Dedifferentiated amniotic fluid mesenchymal stem cell (primary cell): Measurements from ENCODE around the gene LRRC66.

Source experiments
- DNase-seq: peaks from one replicate; pipeline ENCODE4 v3.0.0-alpha.2; 2016; ENCODE audit errors: extremely low spot score

LRRC66 gene, protein sequence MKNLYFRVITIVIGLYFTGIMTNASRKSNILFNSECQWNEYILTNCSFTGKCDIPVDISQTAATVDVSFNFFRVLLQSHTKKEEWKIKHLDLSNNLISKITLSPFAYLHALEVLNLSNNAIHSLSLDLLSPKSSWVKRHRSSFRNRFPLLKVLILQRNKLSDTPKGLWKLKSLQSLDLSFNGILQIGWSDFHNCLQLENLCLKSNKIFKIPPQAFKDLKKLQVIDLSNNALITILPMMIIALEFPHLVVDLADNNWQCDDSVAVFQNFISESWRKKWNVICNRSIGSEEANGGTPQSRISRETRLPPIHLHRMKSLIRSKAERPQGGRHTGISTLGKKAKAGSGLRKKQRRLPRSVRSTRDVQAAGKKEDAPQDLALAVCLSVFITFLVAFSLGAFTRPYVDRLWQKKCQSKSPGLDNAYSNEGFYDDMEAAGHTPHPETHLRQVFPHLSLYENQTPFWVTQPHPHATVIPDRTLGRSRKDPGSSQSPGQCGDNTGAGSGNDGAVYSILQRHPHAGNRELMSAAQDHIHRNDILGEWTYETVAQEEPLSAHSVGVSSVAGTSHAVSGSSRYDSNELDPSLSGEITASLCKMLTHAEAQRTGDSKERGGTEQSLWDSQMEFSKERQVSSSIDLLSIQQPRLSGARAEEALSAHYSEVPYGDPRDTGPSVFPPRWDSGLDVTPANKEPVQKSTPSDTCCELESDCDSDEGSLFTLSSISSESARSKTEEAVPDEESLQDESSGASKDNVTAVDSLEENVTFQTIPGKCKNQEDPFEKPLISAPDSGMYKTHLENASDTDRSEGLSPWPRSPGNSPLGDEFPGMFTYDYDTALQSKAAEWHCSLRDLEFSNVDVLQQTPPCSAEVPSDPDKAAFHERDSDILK

DNA sequence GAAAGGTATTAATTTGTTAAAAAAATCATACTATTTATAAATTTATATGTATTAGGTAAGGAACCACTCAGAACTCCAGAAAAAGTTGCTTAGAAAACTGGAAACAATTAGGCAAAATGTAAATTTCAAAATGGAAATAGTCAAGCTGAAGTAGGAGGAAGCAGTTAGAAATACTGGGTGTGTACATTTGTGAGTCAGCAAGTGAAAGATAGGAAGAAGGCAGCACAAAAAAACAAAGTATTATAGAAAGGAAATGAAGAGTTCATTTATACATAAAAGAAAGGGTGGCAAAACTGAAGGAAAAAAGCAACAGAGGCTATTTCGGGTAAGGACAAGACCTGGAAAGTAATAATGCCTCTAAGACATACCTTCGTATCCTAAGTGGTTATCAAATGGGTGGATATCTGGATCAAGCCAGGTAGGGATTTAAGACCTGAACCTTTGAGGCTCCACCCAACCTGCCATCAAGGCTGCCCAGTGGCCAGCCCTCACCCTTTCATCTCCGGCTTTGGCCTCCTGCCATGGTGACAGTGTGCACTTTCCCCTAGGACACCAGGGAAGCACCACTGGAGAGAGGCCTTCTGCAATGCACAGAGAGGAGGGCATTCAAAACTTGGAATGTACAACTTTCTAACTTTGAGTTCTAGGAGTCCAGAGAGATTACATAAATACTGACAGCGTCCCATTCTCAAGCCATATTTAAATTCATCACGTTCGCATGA, at the start of gene LRRC66:
Gene LRRC66, minus strand, starts transcription at position 428 of the 722 bp plus-strand sequence. CDS start 2,750 bp downstream, outside the sequence.
- DNase-seq: no peak

DNA sequence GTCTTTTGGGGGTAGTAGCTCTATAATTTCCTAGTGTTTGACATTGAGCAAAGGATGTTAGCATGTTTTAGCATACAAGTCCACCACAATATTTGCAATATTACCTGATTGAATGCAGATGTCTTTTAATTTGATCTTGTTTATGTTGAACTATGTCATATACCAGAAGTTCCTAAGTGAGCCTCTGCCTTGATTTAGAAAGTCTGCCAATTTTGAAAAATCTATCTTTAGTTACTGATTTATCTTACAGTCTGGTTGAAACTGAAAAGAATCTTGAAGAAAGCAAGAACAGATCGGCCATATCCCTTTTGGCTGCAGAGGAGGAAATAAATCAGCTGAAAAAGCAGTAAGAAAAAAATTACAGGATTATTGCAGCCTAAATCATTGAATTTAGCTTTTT, 49.4 kb upstream of the LRRC66 start:
- DNase-seq: no peak

DNA sequence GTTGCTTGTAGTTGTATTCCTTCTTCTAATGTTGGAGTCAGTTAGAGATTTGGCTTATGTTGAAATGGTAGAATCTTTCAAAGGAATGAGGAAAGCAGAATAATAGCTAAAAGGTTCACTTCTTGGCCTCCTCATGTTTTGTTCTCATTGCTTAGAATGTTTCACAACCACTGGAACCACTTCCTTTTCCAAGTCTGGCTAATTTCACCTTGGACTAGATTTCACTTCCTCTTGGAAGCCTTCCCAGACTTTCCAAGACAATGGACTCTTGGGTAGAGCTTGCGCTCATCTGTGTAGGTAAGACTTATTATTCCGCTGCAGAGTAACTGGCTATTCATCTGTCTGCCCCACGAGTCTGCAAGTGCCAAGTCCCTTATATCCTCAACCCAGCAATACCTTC, 39.2 kb upstream of the LRRC66 start:
- DNase-seq: no peak

DNA sequence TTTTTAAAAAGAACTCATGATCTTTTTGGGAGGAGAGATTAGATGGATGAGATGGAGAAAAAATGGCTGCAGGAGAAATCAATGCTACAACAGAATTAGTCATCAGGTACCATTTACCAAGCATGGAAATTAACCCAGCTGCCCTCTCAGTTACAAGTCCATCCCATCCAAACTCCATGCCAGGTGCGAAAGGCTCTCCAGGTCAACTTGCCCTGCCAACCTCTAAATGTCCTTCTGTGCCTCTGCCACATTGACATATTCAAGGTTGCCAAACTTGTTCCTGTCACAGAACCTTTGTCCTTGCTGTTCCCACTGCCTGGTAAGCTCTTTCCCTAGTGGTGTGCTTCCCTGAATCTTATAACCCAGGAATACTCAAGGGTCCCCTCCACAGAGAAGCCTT, 38.1 kb upstream of the LRRC66 start:
- no peak for DNase-seq

DNA sequence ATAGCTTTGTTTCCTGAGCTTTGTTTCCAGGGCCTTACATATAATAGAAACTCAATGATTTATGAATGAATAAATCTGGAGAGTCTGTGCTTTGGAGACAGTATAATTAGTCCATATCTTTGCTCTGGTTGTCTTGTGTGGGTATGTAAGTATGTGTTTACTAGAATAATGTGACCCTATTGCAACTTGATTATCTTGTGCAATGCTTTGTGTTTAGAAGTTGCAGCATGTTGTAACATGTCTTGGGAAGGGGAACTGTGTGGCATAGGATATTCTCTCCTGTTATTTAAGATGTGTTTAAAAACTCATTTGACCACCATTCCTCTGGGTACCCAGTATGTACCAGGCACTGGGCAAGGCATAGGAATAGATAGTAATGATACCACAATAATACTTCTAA, 37.0 kb upstream of the LRRC66 start:
- DNase-seq: no peak

DNA sequence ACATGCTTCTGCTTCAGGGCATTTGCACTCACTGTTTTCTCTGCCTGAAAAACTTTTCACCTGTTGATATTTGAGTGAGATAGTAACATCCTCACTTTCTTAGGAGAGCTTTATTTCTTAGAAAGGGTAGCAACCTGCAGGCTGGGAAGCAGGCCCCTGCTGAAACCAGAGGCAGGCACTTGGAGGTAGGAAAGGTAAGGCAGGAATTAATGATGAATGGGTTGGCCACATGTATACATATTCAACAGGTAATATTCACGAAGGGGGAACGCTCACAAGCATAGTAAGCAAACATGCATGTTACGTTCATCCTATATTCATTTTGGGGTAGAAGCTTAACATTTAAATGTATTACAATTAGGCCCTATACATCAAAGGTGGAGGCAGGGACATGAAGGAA, 34.1 kb upstream of the LRRC66 start:
- no peak for DNase-seq

DNA sequence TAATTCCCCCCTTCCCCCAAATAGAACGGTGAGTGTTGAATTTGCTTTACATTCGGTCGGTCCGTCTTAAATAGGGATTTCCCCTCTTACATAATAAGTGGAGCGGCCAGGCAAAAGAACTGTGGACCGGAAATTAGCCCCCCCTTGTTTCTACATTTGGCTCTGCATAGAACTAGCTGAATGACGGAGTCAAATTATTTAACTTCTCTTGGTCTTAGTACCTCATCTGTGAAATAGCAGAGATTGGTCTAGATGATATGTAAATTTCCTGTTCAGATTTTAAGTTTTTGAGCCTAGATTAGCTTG, 32.3 kb upstream of the LRRC66 start:
- DNase-seq: no peak

DNA sequence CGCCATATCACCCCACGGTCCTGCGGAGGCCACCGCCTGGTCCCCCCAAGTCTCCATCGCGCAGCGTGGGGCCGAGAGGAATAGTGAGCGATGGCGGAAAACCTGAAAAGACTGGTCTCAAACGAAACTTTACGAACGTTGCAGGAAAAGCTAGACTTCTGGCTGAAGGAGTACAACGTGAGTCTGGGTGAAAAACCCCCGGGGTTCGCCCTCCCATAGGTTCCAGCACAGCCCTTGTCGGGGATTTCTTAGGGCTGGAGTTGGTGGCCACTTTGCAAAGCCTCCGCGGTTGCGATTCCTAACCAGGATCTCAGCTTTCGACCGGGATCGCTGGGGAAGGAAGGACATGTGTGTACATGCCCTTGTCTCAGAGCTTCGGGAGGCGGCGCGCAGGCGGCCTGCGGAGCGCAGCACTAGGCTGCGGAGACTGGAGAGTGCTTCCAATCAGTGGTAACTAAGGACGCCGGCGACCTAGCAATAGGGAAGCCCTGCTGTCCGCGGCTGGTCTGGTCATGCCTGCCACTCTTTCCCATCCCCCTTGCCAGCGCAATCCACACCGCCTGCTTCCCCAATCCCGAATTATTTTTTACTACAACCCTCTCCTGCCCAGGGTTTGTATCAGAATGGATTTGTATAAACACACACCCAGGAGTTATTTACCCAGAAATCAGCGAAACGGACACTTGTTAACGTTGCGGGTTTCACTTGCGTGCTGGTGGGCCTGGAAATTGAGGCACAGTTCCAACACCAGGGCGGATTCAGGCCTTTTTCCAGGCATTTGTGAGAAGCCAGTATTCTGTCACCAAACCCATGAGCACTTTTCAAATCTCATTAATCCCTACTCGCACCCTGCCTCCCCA, 31.7 kb upstream of the LRRC66 start:
- DNase-seq: peak; percentile 64

DNA sequence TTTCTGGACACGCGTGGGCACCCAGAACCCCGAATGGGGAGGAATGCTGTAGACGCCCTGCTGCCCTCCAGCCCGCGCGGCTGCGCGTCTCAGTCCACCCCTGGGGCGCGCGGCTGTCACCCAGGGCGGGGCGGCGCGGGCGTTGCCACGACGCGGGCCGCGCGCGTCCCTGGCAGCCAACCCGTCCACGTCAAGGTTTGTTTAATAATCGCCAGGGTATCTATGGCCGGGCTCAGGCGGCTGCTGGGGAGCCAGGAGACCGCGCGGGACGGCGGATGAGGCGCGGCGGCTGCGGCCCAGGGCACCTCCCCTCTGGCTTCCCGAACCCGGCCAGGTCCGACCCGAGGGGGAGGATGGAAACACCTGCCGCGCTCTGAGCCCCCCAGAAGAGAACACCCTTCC, 31.1 kb upstream of the LRRC66 start, which contains the start of gene SPATA18:
Gene SPATA18, plus strand, starts transcription at position 92 of the 402 bp plus-strand sequence. CDS start 401 bp downstream, outside the sequence.
- DNase-seq: peak; percentile 17

DNA sequence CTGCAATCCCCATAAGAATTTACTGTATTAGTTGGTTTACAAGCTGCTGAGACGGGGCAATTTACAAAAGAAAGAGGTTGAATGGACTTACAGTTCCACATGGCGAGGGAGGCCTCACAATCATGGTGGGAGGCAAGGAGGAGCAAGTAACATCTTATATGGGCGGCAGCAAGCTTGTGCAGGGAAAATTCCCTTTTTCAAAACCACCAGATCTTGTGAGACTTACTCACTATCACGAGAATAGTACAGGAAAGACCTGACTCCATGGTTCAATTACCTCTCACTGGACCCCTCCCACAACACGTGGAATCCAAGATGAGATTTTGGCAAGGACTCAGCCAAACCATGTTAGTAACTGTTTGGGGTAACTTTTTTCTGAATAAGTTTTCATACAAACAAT, 29.1 kb upstream of the LRRC66 start:
- no peak for DNase-seq

DNA sequence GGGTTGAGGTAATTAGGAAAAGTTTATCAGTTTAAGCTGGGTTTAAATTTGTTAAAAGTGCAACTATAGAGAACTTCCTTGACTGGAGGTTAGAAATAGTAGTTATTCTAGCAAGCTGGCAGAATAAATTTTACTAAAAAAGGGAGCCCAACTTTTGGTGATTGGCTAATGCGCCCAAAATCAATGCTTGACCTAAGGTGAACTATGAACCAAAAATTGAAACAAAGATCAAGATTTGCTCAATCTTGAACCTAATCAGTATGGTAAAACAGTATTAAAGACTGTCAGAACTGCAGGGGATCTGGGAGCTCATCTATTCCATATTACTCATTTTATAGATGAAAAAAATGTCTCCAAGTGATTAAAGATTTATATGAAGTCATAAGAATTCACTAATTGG, 24.9 kb upstream of the LRRC66 start:
- no peak for DNase-seq

DNA sequence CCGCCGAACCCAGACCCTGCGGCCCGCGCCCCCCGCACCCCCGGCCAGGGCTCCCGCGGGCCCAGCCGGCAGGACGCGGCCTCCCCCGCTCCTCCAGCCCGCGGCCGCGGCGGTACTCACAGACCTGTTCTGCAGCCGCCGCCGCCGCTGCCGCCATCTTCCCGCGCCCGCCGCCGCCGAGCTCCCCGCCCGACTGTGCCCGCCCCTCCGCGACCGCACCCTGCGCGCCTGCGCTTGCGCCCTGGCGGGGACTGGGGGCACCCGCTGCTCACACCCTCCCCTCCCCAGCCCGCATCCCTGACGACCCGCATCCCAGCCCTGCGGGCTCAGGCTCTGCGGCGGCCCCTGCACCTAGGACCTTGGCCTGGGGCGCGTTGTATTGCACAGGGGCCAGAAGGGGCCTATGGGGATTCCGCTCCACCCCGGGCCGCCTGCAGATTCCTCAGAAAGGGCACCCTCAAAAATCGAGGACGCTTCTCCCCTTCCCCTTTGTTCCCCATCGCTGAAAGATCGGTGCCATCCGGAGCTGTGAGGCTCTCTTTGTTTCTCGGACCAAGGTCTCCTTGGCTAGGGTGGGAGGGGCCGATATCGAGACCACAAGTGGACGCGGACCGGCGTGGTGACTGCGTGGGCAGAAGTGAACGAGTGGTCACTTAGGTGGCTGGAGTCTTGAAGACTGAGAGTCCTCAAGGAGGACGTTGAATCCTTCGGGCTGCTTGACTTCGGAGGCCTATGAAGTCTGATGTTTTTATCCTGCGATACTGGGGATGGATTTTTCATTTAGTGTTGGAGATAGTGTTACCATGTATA, 18.1 kb upstream of the LRRC66 start, which contains the start of gene SGCB:
Gene SGCB, minus strand, starts transcription at position 197 of the 810 bp plus-strand sequence. Its CDS starts 40 bp downstream, at position 157.
- DNase-seq: peak; percentile 41

DNA sequence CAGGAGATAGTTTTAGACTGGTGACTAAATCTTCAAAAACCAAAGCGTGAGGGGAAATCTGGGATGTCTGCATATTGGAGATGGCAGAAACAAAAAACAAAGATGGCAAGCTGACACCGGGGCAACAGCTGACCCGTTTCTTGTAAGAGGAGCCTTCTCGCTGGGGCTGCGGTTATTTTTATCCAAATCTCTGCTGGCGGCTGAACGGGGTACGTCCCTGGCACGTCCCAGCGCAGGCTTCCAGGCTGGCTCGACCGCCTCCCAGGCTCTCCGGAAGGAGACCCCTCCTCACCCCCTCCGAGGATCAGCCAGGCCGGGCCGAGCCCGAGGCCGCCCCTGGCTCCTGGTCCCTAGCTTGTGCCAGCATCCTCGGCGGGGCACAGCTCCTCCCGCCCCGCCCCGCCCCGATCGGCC, 17.5 kb upstream of the LRRC66 start:
- DNase-seq: peak; percentile 36

DNA sequence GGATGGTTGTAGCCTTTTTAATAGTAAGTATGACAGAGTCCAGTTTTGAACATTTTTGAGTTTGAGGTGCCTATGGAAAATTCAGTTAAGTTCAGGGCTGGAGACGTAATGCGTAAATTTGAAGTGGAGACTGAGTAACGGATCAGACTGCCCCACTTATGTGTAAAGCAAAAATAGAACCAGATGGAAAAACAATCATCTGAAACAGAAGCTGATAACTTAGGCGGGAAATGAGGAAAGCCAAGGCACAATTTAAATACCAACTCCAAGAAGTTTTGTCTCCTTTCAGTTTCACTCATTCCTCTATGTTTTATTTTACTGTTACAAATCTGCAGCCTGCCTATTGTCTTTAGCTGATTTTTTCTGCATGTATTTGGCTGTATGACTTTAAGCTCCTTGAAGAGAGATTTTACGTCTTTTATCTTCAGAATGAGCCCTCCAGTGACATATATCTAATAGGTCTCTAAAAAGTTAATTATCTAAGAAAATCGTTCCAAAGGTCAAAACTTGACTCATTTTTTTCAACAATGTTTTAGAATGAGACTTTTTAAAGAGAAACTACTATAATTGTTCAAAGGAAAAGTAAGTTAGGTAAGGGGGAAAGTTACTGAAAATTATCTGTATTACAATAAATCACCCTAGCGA, 16.8 kb upstream of the LRRC66 start:
- no peak for DNase-seq

DNA sequence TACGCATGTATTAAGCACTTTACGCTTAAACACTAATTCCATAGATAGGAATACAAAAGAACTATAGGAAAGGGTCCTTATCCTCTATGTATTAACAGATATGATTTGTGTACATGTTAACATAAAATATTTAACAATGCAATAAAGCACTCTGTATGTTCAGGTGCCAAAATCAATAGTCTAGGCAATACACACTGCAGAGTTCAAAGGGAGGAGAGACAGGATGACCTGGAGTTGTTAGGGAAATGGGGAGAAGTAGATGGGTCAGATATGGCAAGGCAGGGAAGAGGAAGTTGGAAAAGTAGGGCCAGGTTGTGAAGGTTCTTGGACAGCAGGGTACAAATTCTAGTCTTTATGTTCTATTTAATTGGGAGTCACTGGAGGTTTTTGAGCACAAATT, 15.0 kb upstream of the LRRC66 start:
- DNase-seq: no peak

DNA sequence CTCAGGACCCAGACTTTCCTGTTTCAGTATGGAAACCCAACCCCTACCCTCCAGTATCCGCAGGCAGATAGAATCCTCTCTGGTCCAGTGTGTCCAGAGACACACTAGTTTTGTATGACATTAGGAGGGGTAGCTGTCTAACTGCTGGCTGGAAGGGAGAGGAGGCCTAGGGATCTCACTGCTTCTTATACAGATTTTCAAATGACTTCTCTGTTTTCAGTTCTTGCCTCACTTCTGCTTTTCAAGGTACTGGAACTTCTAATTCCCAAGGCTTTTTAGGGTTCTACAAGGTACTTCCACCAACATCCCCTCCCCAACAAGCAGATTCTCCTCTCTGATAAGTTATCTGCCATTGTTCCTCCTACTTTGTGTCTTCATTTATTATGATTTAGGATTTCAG, 11.8 kb upstream of the LRRC66 start:
- no peak for DNase-seq

DNA sequence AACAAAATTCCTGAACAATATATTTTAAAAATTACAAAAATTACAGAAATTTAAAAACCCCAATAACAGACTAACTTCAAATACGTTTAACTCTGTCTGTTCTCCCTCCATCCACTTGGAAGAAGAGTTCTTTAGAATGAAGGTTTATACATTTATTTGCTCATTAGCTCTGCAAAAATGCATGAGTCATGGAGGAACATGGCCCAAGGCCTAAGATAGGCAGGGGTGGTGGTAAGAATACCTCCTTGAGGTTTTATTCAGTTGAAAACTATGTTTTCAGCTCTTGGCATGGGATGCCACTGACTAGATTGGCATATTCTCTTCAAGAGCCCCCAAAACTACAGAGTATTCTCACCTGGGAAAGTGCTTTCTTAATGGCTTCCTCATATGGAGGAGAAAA, 8.8 kb upstream of the LRRC66 start:
- DNase-seq: peak; percentile 42

DNA sequence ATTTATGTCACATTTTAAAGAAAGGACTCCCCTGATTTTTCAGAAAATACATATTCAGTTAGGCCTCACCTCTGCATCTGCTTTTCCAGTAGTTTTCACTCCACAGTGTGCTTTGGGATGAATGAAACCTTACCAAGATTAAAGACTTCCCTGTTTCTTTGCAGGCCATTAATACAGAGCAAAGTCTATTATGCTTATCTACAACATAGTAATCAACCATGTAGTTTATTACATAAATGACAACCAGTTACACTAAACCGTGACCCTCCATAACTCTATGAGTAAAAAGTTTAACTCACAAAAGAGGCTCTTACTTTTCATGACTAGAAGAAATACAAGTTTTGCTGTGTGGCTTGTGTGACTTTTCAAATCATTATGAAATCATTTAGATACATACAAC, 2.3 kb downstream of the LRRC66 start:
- DNase-seq: no peak

DNA sequence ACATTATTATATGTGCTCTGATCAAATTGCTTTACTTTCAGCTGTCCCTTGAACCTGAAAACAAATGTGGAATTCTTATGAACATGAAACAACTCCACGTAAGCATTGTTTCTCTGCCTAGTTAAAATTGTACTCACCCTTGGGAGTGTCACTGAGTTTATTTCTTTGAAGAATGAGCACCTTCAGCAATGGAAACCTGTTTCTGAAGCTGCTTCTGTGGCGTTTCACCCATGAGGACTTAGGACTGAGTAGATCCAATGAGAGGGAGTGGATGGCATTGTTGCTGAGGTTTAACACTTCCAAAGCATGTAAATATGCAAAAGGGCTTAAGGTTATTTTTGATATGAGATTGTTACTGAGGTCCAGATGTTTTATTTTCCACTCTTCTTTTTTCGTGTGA, 3.2 kb downstream of the LRRC66 start:
- DNase-seq: no peak

DNA sequence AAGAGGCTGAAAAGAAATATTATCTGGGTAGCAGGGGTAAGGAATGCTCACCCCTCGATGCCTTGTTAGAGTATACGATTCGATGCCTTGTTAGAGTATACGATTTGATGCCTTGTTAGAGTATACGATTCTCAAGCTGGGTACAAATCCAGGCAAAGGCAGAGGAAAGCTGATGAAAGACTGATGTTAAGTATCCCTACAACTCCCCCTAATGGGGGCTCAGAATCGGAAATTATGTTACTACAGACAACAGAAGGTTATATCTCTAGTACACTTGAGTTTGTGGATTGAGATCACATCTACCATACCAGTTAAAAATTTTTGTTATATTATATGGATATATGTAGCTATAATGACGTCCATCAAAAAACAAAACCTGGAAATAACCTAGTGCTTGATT, 4.8 kb downstream of the LRRC66 start:
- no peak for DNase-seq
